Transverse colon (tissue), 4 donors: ENCODE measurements around the gene ITGBL1. TPM values are rescaled to one million over a fixed set of nuclear protein-coding genes. Genes with fewer than 3 reads are reported as not detected.

Experiments
- DNase-seq: peaks from one replicate; pipeline ENCODE4 v3.0.0-alpha.2; 2019
- H3K27ac ChIP-seq, 4 donors: fragments of 200-600 bp; sonication (generic); 2 replicates each; pipeline ENCODE4 v1.5.1; 2016 to 2018; ENCODE audit warnings: inconsistent platforms in 4 of 4
- H3K27me3 ChIP-seq: fragments of 200-600 bp; sonication (generic); 2 replicates; pipeline ENCODE4 v1.5.1; 2017; ENCODE audit warnings: inconsistent platforms
- H3K36me3 ChIP-seq, 4 donors: fragments of 200-600 bp; sonication (generic); 2 replicates each; pipeline ENCODE4 v1.5.1; 2017 to 2019; ENCODE audit warnings: inconsistent platforms in 4 of 4
- H3K4me1 ChIP-seq, 4 donors: fragments of 200-600 bp; sonication (generic); 2 replicates each; pipeline ENCODE4 v1.5.1; 2017 to 2020; ENCODE audit warnings: inconsistent platforms in 4 of 4
- H3K4me3 ChIP-seq, 4 donors: fragments of 200-600 bp; sonication (generic); 1 replicate in 1 of 4; 2 replicates in 3 of 4; pipeline versions ENCODE4 v1.5.1 to v1.6.1; 2017 to 2019; ENCODE audit warnings: inconsistent platforms in 4 of 4
- H3K9me3 ChIP-seq, 2 donors: fragments of 200-600 bp; sonication (generic); 2 replicates each; pipeline ENCODE4 v1.5.1; 2017 to 2019; ENCODE audit warnings: inconsistent platforms in 2 of 2
- CTCF ChIP-seq, 5 experiments: fragments of 200-600 bp in 3 of 5; fragments of 450-650 bp in 2 of 5; sonication (generic) in 3 of 5; IDR thresholded peaks; 1 replicate in 2 of 5; 2 replicates in 3 of 5; pipeline ENCODE4 v1.5.1; 2016 to 2017; ENCODE audit warnings: antibody characterized with exemption in 5 of 5, inconsistent platforms in 3 of 5, mild to moderate bottlenecking in 2 of 5, moderate library complexity in 1 of 5
- EP300 ChIP-seq: sonication (generic); formaldehyde crosslinking; IDR thresholded peaks from one replicate; pipeline ENCODE4 v1.6.1; 2017; ENCODE audit warnings: antibody characterized with exemption, low read depth
- POLR2A ChIP-seq: fragments of 450-650 bp; IDR thresholded peaks from one replicate; pipeline ENCODE4 v1.6.1; 2016; ENCODE audit warnings: antibody characterized with exemption, mild to moderate bottlenecking, moderate library complexity
- POLR2AphosphoS5 ChIP-seq, 3 donors: sonication (generic); formaldehyde crosslinking; IDR thresholded peaks; one replicate each; pipeline ENCODE4 v1.6.1; 2016; ENCODE audit warnings: antibody characterized with exemption in 3 of 3
- WGBS, 2 donors: methylation state at CpG; one replicate each; pipeline ENCODE4 v1.1.5; 2018; ENCODE audit warnings: low coverage in 1 of 2; 5-methylcytosine and 5-hydroxymethylcytosine counted together
- in situ Hi-C, 4 donors: fragments of 200-750 bp; cut with MboI; loops; one replicate each; pipeline versions ENCODE4 v1.15.0 to v1.15.1; 2017; ENCODE audit warnings: low sequenced_read_pairs in 3 of 4, low pct_ligation_motif_present in 1 of 4, low pct_unique_long_range_greater_than_20kb in 1 of 4
- intact Hi-C: fragments of 100-400 bp; cut with DNase I; formaldehyde crosslinking; loops from one replicate; pipeline ENCODE4 v1.15.1; 2023; ENCODE audit warnings: low total_unique reads
- total RNA-seq, 4 donors: library from RNA; depleted of rRNA; stranded (reverse); fragments of >200 nt; gene quantifications; one replicate each; pipeline ENCODE4 v1.1.0, GENCODE V29; 2016

ITGBL1 gene
- total RNA-seq, 4 donors from 2014 or later = 0.48 to 0.80 (median 0.68) TPM; not detected in 1

GRCh38 chr13:101570410-101570809, 117.9 kb downstream of the ITGBL1 start:
- DNase-seq = no peak
- Histone ChIP-seq H3K4me1 (no peaks in the 10 kb centered on the region), H3K36me3 (no peaks in the 10 kb centered on the region), H3K4me3 (no peak overlapping the region), H3K27me3 (no peaks in the 10 kb centered on the region), H3K27ac (no peak overlapping the region), H3K9me3 (no peaks in the 10 kb centered on the region)
- intact Hi-C loops = no loop called here
- in situ Hi-C loops = no loop called here
- TF ChIP-seq POLR2AphosphoS5 (IDR thresholded peaks at IDR 0.05) (no peak), EP300 (no peak), CTCF (IDR thresholded peaks at IDR 0.05) (no peak), POLR2A (no peak)

GRCh38 chr13:101572456-101572855, 120.0 kb downstream of the ITGBL1 start:
- no peaks in the 10 kb centered on the region for H3K9me3 ChIP-seq
- no peak overlapping the region for H3K4me3 ChIP-seq
- WGBS, 2 donors = 54% methylated on average over 5 of the region's 5 CpGs; no CpG with 5 or more reads in 1 of the 2 donors
- no peak for TF ChIP-seq EP300
- TF ChIP-seq CTCF (IDR thresholded peaks at IDR 0.05) = no peak
- TF ChIP-seq POLR2A = no peak
- TF ChIP-seq POLR2AphosphoS5 (IDR thresholded peaks at IDR 0.05) = no peak
- DNase-seq = no peak
- H3K4me1 ChIP-seq = no peaks in the 10 kb centered on the region
- intact Hi-C loops (no loop called here), in situ Hi-C loops (no loop called here)
- no peak overlapping the region for H3K27ac ChIP-seq
- no peaks in the 10 kb centered on the region for H3K27me3 ChIP-seq
- no peaks in the 10 kb centered on the region for H3K36me3 ChIP-seq

- in situ Hi-C loops = no loop called here
- no peak for TF ChIP-seq POLR2AphosphoS5 (IDR thresholded peaks at IDR 0.05)
- no peak for TF ChIP-seq POLR2A
- TF ChIP-seq CTCF (IDR thresholded peaks at IDR 0.05) = no peak
- no peak for TF ChIP-seq EP300
- Histone ChIP-seq H3K36me3 (no peaks in the 10 kb centered on the region), H3K4me3 (no peak overlapping the region), H3K27ac (no peak overlapping the region), H3K4me1 (no peaks in the 10 kb centered on the region), H3K27me3 (no peaks in the 10 kb centered on the region), H3K9me3 (no peaks in the 10 kb centered on the region)
- DNase-seq = no peak
- intact Hi-C loops = no loop called here
Observed at GRCh38 chr13:101575581-101575980, 123.1 kb downstream of the ITGBL1 start.

GRCh38 chr13:101576455-101576854, 124.0 kb downstream of the ITGBL1 start:
- no peaks in the 10 kb centered on the region for H3K36me3 ChIP-seq
- no peak for DNase-seq
- intact Hi-C loops = no loop called here
- H3K4me3 ChIP-seq = no peak overlapping the region
- no peaks in the 10 kb centered on the region for H3K4me1 ChIP-seq
- no peak overlapping the region for H3K27ac ChIP-seq
- 46 to 57% methylated on average over 4 of the region's 4 CpGs for WGBS, 2 donors
- no peaks in the 10 kb centered on the region for H3K9me3 ChIP-seq
- in situ Hi-C loops = no loop called here
- TF ChIP-seq POLR2A = no peak
- no peak for TF ChIP-seq CTCF (IDR thresholded peaks at IDR 0.05)
- TF ChIP-seq POLR2AphosphoS5 (IDR thresholded peaks at IDR 0.05) = no peak
- no peak for TF ChIP-seq EP300
- H3K27me3 ChIP-seq = no peaks in the 10 kb centered on the region
